GM12801 (cell line): Measurements from ENCODE around the gene SLC25A23.

Source experiments
- TF ChIP-seq, protein P1 (sequence below): IDR thresholded peaks from one replicate; pipeline ENCODE4 v1.5.1; 2011; ENCODE audit warnings: control low read depth; ENCODE audit not compliant: insufficient read length; ENCODE audit errors: extremely low read depth

Gene SLC25A23

GRCh38 chr19:6392221-6393073 is 67.1 kb downstream of the SLC25A23 start:
- TF ChIP-seq, protein P1, sequence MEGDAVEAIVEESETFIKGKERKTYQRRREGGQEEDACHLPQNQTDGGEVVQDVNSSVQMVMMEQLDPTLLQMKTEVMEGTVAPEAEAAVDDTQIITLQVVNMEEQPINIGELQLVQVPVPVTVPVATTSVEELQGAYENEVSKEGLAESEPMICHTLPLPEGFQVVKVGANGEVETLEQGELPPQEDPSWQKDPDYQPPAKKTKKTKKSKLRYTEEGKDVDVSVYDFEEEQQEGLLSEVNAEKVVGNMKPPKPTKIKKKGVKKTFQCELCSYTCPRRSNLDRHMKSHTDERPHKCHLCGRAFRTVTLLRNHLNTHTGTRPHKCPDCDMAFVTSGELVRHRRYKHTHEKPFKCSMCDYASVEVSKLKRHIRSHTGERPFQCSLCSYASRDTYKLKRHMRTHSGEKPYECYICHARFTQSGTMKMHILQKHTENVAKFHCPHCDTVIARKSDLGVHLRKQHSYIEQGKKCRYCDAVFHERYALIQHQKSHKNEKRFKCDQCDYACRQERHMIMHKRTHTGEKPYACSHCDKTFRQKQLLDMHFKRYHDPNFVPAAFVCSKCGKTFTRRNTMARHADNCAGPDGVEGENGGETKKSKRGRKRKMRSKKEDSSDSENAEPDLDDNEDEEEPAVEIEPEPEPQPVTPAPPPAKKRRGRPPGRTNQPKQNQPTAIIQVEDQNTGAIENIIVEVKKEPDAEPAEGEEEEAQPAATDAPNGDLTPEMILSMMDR, result no peak
